K562 (cell line): ENCODE data around the gene SYNE2. TPM values are rescaled to one million over a fixed set of nuclear protein-coding genes. Genes with fewer than 3 reads are reported as not detected.

Source experiments
- ATAC-seq: fragments of 200-7000 bp; cut with Tn5 transposase; 3 replicates; pipeline ENCODE4 v1.9.1; 2020; ENCODE audit warnings: moderate library complexity
- BruUV-seq: library from RNA; stranded (reverse); fragments of 400-500 nt; replicated peaks from 2 replicates; lab custom pipeline; 2021; lab: Mats Ljungman, UMichigan
- CTCF ChIA-PET: fragments of 300-600 bp; formaldehyde crosslinking; extraction: SDS; loops from one replicate; lab custom pipeline; 2021; ENCODE audit warnings: low intra/inter-chr PET ratio; lab: Yijun Ruan, JAX
- POLR2A ChIA-PET: fragments of 300-600, 350-650 bp; sonication (Branson Sonifier 250); formaldehyde crosslinking; extraction: SDS; loops from one replicate; lab custom pipeline; 2021; ENCODE audit warnings: antibody characterized with exemption, inconsistent platforms; lab: Yijun Ruan, JAX
- DNase-seq, 4 experiments: peaks; one replicate each; pipeline versions ENCODE4 v3.0.0 to v3.0.0-alpha.2; 2011 to 2018; ENCODE audit warnings: low spot score in 3 of 4, mixed read lengths in 3 of 4; ENCODE audit errors: extremely low read depth in 1 of 4
- FAIRE-seq: peaks from 2 replicates; lab custom pipeline; 2011; peaks lifted over from hg19 to GRCh38; lab: Jason Lieb, UNC
- H2AFZ ChIP-seq: 2 replicates; pipeline ENCODE4 v1.6.0; 2011; ENCODE audit warnings: low read depth, low read length, control low read depth, inconsistent platforms
- H3K27ac ChIP-seq: fragments of 200-600 bp; 3 replicates; pipeline ENCODE4 v1.8.0; 2011; ENCODE audit warnings: low read depth, mild to moderate bottlenecking, control low read depth, inconsistent platforms, low read length, moderate library complexity, mixed read lengths; ENCODE audit errors: extremely low read depth
- H3K27me3 ChIP-seq, 2 experiments: fragments of 300-600 bp in 1 of 2; 2 replicates in 1 of 2; 3 replicates in 1 of 2; pipeline versions ENCODE4 v1.6.0 to v1.8.0; 2011; ENCODE audit warnings: inconsistent platforms in 2 of 2, low read length in 2 of 2, mild to moderate bottlenecking in 1 of 2, mixed read lengths in 1 of 2, moderate library complexity in 1 of 2; ENCODE audit not compliant: control insufficient read depth in 2 of 2, insufficient read depth in 2 of 2
- H3K36me3 ChIP-seq: fragments of 300-600 bp; 3 replicates; pipeline ENCODE4 v1.8.0; 2011; ENCODE audit warnings: mild to moderate bottlenecking, low read length, inconsistent platforms; ENCODE audit not compliant: control insufficient read depth, insufficient read depth
- H3K4me1 ChIP-seq, 2 experiments: fragments of 200-600 bp in 1 of 2; replicated peaks in 1 of 2; 2 replicates in 1 of 2; 3 replicates in 1 of 2; pipeline versions ENCODE4 v1.5.1 to v1.8.0; 2011; ENCODE audit warnings: inconsistent platforms in 2 of 2, low read length in 2 of 2, mild to moderate bottlenecking in 1 of 2, mixed read lengths in 1 of 2, moderate library complexity in 1 of 2; ENCODE audit not compliant: control insufficient read depth in 2 of 2, insufficient read depth in 2 of 2
- H3K4me2 ChIP-seq: 2 replicates; pipeline ENCODE4 v1.6.1; 2011; ENCODE audit warnings: low read length, control low read depth, inconsistent platforms, mixed read lengths; ENCODE audit not compliant: insufficient read depth
- H3K4me3 ChIP-seq: fragments of 200-600 bp; sonication (generic), shearing (Covaris generic); 2 replicates; pipeline ENCODE4 v1.5.1; 2016; ENCODE audit warnings: control low read depth, inconsistent platforms
- H3K79me2 ChIP-seq: fragments of 200-600 bp; 3 replicates; pipeline ENCODE4 v1.8.0; 2011; ENCODE audit warnings: low read length, inconsistent platforms; ENCODE audit not compliant: control insufficient read depth, insufficient read depth
- H3K9ac ChIP-seq, 2 experiments: 2 replicates each; pipeline versions ENCODE4 v1.6.0 to v1.6.1; 2011; ENCODE audit warnings: low read depth in 2 of 2, low read length in 2 of 2, control low read depth in 1 of 2, inconsistent platforms in 1 of 2, mild to moderate bottlenecking in 1 of 2, mixed read lengths in 1 of 2; ENCODE audit not compliant: insufficient read depth in 1 of 2
- H3K9me1 ChIP-seq: one replicate; pipeline ENCODE4 v1.6.0; 2011; ENCODE audit warnings: inconsistent platforms, mild to moderate bottlenecking, low read length, moderate library complexity; ENCODE audit not compliant: control insufficient read depth, insufficient read depth
- H3K9me3 ChIP-seq: replicated peaks from 2 replicates; pipeline ENCODE4 v1.5.1; 2011; ENCODE audit warnings: low read depth, low read length, inconsistent platforms; ENCODE audit not compliant: control insufficient read depth, insufficient read depth
- H4K20me1 ChIP-seq: replicated peaks from 2 replicates; pipeline ENCODE4 v1.6.1; 2011; ENCODE audit warnings: low read length, inconsistent platforms, mixed read lengths; ENCODE audit not compliant: control insufficient read depth, insufficient read depth
- ETV6 ChIP-seq, 3 experiments: fragments of 150-350 bp in 1 of 3; sonication (generic) in 1 of 3; formaldehyde crosslinking in 1 of 3; IDR thresholded peaks; 2 replicates each; pipeline versions ENCODE4 v1.6.1 to v1.8.0; 2014 to 2022; ENCODE audit warnings: borderline replicate concordance in 2 of 3, low read depth in 2 of 3, antibody characterized with exemption in 1 of 3, low read length in 1 of 3, mild to moderate bottlenecking in 1 of 3, missing genetic modification reagents in 1 of 3
- HDAC1 ChIP-seq, 2 experiments: fragments of 450-650 bp; IDR thresholded peaks; 2 replicates each; pipeline ENCODE4 v1.6.1; 2016 to 2017; ENCODE audit warnings: inconsistent platforms in 1 of 2, mild to moderate bottlenecking in 1 of 2, moderate library complexity in 1 of 2
- ILK ChIP-seq: fragments of 450-650 bp; IDR thresholded peaks from 2 replicates; pipeline ENCODE4 v1.6.1; 2016; ENCODE audit warnings: missing genetic modification characterization, low read depth, mild to moderate bottlenecking, missing compliant biosample characterization, moderate library complexity, borderline replicate concordance
- MAFF ChIP-seq: IDR thresholded peaks from 2 replicates; pipeline ENCODE4 v1.6.1; 2012; ENCODE audit warnings: low read length, improper control_type of control experiment
- MEF2A ChIP-seq: IDR thresholded peaks from 2 replicates; pipeline ENCODE4 v1.6.1; 2011; ENCODE audit warnings: low read depth, mild to moderate bottlenecking, low read length, moderate library complexity; ENCODE audit not compliant: control insufficient read depth
- NCOA1 ChIP-seq: fragments of 450-650 bp; IDR thresholded peaks from 2 replicates; pipeline ENCODE4 v1.6.1; 2016; ENCODE audit warnings: low read depth
- PHF21A ChIP-seq: fragments of 450-650 bp; IDR thresholded peaks from 2 replicates; pipeline ENCODE4 v1.6.1; 2017; ENCODE audit warnings: low read depth, borderline replicate concordance
- PTRF ChIP-seq: fragments of 450-650 bp; IDR thresholded peaks from 2 replicates; pipeline ENCODE4 v1.6.1; 2016; ENCODE audit warnings: mild to moderate bottlenecking, missing genetic modification characterization, missing compliant biosample characterization
- SRSF1 ChIP-seq: fragments of 200-400 bp; formaldehyde crosslinking; IDR thresholded peaks from 2 replicates; pipeline ENCODE4 v1.6.1; 2017; ENCODE audit warnings: mild to moderate bottlenecking, low read depth, low read length, moderate library complexity
- ZHX1 ChIP-seq: fragments of 150-350 bp; conservative IDR thresholded peaks from 2 replicates; pipeline ENCODE4 v1.6.1; 2014; ENCODE audit warnings: low read length
- ZNF165 ChIP-seq: fragments of 250-450 bp; sonication (Bioruptor Pico); IDR thresholded peaks from 2 replicates; pipeline ENCODE4 v1.4.0; 2020; ENCODE audit warnings: borderline replicate concordance
- ZNF41 ChIP-seq: fragments of 250-450 bp; sonication (Bioruptor Pico); conservative IDR thresholded peaks from 2 replicates; pipeline ENCODE4 v1.4.0; 2020; ENCODE audit warnings: mild to moderate bottlenecking
- WGBS: fragments of 100-300 bp; shearing (Covaris generic); methylation state at CpG from one replicate; pipeline ENCODE4 v1.1.6; 2016; ENCODE audit warnings: low coverage, mixed read lengths; ENCODE audit not compliant: insufficient coverage; ENCODE audit errors: missing lambda C conversion rate; 5-methylcytosine and 5-hydroxymethylcytosine counted together
- in situ Hi-C: fragments of 300-500 bp; cut with MboI; formaldehyde crosslinking; loops from 4 replicates; pipeline ENCODE4 v1.15.0; 2018; ENCODE audit warnings: inconsistent platforms, mixed read lengths
- intact Hi-C: fragments of 100-400 bp; cut with micrococcal nuclease; formaldehyde crosslinking; loops from 2 replicates; pipeline ENCODE4 v1.14.2; 2022
- polyA plus RNA-seq, 8 experiments: library from polyadenylated mRNA; depleted of rRNA in 4 of 8; stranded (reverse) in 5 of 8; unstranded in 3 of 8; fragments of >200 nt; fragmentation: Nextera tagmentation in 2 of 8; fragmentation: Illumina TruSeq in 1 of 8; extraction: Ambion mirVana in 2 of 8; extraction: Trizol in 1 of 8; gene quantifications; 2 replicates each; pipeline versions ENCODE4 v1.2.1 to v1.2.3, GENCODE V29; 2011 to 2014; ENCODE audit warnings: inconsistent platforms in 1 of 8, missing spikeins in 1 of 8
- total RNA-seq, 7 experiments: library from RNA; depleted of rRNA in 6 of 7; stranded (reverse); fragments of >200 nt in 6 of 7; fragmentation: Illumina TruSeq in 2 of 7; extraction: Trizol in 2 of 7; gene quantifications; 2 replicates each; pipeline versions ENCODE4 v1.2.1 to v1.2.3, GENCODE V29; 2011 to 2021; ENCODE audit warnings: low replicate concordance in 1 of 7
- TF ChIP-seq, protein P1 (sequence below): sonication (generic); formaldehyde crosslinking; IDR thresholded peaks from 2 replicates; pipeline ENCODE4 v1.8.0; 2022; ENCODE audit warnings: missing genetic modification reagents, mild to moderate bottlenecking, borderline replicate concordance
- TF ChIP-seq, protein P2 (sequence below): sonication (generic); formaldehyde crosslinking; IDR thresholded peaks from 2 replicates; pipeline ENCODE4 v1.8.0; 2022; ENCODE audit warnings: mild to moderate bottlenecking, missing genetic modification reagents, borderline replicate concordance
- TF ChIP-seq, protein P3 (sequence below): fragments of 250-450 bp; sonication (Bioruptor Pico); IDR thresholded peaks from 2 replicates; pipeline ENCODE4 v1.8.0; 2022; ENCODE audit warnings: inconsistent platforms

The SYNE2 gene
- total and polyA plus RNA-seq, 9 of the 15 experiments (the other 6 are each of a cell fraction or from before 2014, with no cell fraction given) = 0.06 to 0.53 (median 0.11) TPM

GRCh38 chr14:64080452-64080851 is 227.6 kb downstream of the SYNE2 start:
- WGBS = 0% methylated on average over 2 of the region's 2 CpGs
- Histone ChIP-seq H3K9me3 (no peaks in the 10 kb centered on the region), H3K79me2 (no peaks in the 10 kb centered on the region), H2AFZ (no peak overlapping the region), H3K27me3 (no peaks in the 10 kb centered on the region; a peak in 1 of 5 replicates), H3K9ac (no peak overlapping the region), H3K36me3 (no peaks in the 10 kb centered on the region), H3K27ac (no peak overlapping the region), H3K4me2 (no peak overlapping the region), H3K4me3 (no peak overlapping the region), H4K20me1 (no peaks in the 10 kb centered on the region), H3K9me1 (no peaks in the 10 kb centered on the region), H3K4me1 (no peaks in the 10 kb centered on the region)
- DNase-seq (no peak), ATAC-seq (no peak), FAIRE-seq (no peak)
- intact Hi-C loops = no loop called here
- TF ChIP-seq MAFF = no peak
- no peak for TF ChIP-seq ILK (tag)
- TF ChIP-seq HDAC1 (IDR thresholded peaks at IDR 0.05) = no peak
- TF ChIP-seq ZNF165 (CRISPR knock-in tag) = no peak
- no peak for TF ChIP-seq MEF2A
- no peak for TF ChIP-seq PHF21A
- TF ChIP-seq, protein P1, sequence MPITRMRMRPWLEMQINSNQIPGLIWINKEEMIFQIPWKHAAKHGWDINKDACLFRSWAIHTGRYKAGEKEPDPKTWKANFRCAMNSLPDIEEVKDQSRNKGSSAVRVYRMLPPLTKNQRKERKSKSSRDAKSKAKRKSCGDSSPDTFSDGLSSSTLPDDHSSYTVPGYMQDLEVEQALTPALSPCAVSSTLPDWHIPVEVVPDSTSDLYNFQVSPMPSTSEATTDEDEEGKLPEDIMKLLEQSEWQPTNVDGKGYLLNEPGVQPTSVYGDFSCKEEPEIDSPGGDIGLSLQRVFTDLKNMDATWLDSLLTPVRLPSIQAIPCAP (CRISPR knock-in tag) = no peak
- TF ChIP-seq PTRF (tag) = no peak
- no peak for TF ChIP-seq ZHX1
- TF ChIP-seq ETV6 (IDR thresholded peaks at IDR 0.05; ENCODE audit: borderline replicate concordance in 1 of 2, low read depth in 2 of 2, low read length in 1 of 2) = no peak
- TF ChIP-seq ETV6 (CRISPR knock-in tag; IDR thresholded peaks at IDR 0.05; ENCODE audit: borderline replicate concordance) = no peak
- TF ChIP-seq, protein P2, sequence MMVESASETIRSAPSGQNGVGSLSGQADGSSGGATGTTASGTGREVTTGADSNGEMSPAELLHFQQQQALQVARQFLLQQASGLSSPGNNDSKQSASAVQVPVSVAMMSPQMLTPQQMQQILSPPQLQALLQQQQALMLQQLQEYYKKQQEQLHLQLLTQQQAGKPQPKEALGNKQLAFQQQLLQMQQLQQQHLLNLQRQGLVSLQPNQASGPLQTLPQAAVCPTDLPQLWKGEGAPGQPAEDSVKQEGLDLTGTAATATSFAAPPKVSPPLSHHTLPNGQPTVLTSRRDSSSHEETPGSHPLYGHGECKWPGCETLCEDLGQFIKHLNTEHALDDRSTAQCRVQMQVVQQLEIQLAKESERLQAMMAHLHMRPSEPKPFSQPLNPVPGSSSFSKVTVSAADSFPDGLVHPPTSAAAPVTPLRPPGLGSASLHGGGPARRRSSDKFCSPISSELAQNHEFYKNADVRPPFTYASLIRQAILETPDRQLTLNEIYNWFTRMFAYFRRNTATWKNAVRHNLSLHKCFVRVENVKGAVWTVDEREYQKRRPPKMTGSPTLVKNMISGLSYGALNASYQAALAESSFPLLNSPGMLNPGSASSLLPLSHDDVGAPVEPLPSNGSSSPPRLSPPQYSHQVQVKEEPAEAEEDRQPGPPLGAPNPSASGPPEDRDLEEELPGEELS (CRISPR knock-in tag) = no peak
- TF ChIP-seq NCOA1 = no peak
- TF ChIP-seq SRSF1 = no peak
- TF ChIP-seq, protein P3, sequence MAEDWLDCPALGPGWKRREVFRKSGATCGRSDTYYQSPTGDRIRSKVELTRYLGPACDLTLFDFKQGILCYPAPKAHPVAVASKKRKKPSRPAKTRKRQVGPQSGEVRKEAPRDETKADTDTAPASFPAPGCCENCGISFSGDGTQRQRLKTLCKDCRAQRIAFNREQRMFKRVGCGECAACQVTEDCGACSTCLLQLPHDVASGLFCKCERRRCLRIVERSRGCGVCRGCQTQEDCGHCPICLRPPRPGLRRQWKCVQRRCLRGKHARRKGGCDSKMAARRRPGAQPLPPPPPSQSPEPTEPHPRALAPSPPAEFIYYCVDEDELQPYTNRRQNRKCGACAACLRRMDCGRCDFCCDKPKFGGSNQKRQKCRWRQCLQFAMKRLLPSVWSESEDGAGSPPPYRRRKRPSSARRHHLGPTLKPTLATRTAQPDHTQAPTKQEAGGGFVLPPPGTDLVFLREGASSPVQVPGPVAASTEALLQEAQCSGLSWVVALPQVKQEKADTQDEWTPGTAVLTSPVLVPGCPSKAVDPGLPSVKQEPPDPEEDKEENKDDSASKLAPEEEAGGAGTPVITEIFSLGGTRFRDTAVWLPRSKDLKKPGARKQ (CRISPR knock-in tag) = no peak
- no peak for TF ChIP-seq ZNF41 (CRISPR knock-in tag)
- BruUV-seq = no TSS peak
- in situ Hi-C loops = no loop called here
- ChIA-PET CTCF (no interaction called here), POLR2A (no interaction called here)
